Spleen (tissue), 7 donors: ENCODE data around the gene CLEC16A.

ENCODE experiments used
- CTCF ChIP-seq, 11 experiments: fragments of 200-600 bp in 7 of 11; fragments of 450-650 bp in 4 of 11; sonication (generic) in 4 of 11; IDR thresholded peaks in 8 of 11; conservative IDR thresholded peaks in 3 of 11; 1 replicate in 7 of 11; 2 replicates in 4 of 11; pipeline versions ENCODE4 v1.4.0 to v1.8.0; 2016 to 2021; ENCODE audit warnings: antibody characterized with exemption in 11 of 11, inconsistent platforms in 4 of 11, mild to moderate bottlenecking in 1 of 11
- POLR2A ChIP-seq, 3 donors: fragments of 450-650 bp; IDR thresholded peaks; one replicate each; pipeline ENCODE4 v1.5.1; 2017; ENCODE audit warnings: antibody characterized with exemption in 3 of 3, mild to moderate bottlenecking in 1 of 3
- POLR2AphosphoS5 ChIP-seq, 3 donors: sonication (generic); formaldehyde crosslinking; IDR thresholded peaks; one replicate each; pipeline ENCODE4 v1.5.1; 2017; ENCODE audit warnings: antibody characterized with exemption in 3 of 3
- donor health status: DM: no; HTN: no; CAD: no; lungs with moderate emphysema.
- donor health status: DM: no; HTN: no; CAD: no.
- donor health status: DM: no; HTN: no; CAD: no.

- no peak for TF ChIP-seq CTCF (IDR thresholded peaks at IDR 0.05 in 8 of 11, conservative IDR thresholded peaks at IDR 0.05 in 3 of 11)
- TF ChIP-seq POLR2A (IDR thresholded peaks at IDR 0.05) = no peak
- no peak for TF ChIP-seq POLR2AphosphoS5 (IDR thresholded peaks at IDR 0.05)
These were observed 267.8 kb downstream of the CLEC16A start for GRCh38 chr16:11211977-11212797.
